ENCODE data around the gene PLK1.
"Not testable (repeated sequence)": the region's sequence is repeated elsewhere in the genome, so short reads cannot be mapped to it uniquely, and the experiment has no call there.

Gene PLK1

DNA sequence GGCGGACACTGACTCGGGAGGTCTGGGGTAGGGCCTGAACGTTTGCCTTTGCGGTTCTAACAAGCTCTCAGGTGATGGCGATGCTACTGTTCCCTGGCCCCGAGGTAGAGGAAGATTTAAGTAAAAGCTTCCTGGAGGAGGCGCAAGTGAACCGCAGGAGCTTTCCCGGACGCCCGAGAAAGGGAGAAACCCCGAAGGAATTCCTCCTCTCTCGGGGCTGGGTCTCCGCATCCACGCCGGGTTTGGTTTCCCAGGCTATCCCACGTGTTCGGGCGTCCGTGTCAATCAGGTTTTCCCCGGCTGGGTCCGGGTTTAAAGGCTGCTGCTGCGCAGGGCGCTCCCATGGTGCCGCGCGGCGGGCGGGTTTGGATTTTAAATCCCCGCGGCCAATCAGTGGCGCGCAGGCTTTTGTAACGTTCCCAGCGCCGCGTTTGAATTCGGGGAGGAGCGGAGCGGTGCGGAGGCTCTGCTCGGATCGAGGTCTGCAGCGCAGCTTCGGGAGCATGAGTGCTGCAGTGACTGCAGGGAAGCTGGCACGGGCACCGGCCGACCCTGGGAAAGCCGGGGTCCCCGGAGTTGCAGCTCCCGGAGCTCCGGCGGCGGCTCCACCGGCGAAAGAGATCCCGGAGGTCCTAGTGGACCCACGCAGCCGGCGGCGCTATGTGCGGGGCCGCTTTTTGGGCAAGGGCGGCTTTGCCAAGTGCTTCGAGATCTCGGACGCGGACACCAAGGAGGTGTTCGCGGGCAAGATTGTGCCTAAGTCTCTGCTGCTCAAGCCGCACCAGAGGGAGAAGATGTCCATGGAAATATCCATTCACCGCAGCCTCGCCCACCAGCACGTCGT is at the start of gene PLK1:
Gene PLK1 (plus strand): TSS at position 460 of the 844 bp plus-strand sequence. CDS start 44 bp downstream, at position 504.
- peak; percentile 46 to 83 (median 65) for DNase-seq (ENCODE audit: low read depth in 3 of 3)

DNA sequence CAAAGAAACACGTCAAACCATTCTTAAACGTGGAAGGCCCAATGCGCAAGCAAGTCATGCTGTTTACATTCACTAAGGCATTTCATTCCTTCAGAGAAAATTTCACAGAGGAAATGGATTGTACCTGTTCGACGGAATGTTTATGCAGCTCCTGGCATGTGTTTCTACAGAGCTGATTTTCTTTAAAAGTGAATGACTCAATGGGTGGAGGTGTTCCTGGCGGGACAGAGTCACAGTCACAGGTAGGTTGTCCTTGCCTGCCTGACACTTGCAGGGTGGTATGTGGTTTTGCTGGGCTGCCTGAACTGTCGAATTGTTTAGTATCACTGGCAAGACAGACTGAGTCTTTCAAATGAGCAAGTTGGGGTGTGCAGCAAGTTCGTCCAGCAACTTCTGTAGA is 49.2 kb upstream of the PLK1 start:
- DNase-seq (ENCODE audit: low read depth in 3 of 3): no peak

DNA sequence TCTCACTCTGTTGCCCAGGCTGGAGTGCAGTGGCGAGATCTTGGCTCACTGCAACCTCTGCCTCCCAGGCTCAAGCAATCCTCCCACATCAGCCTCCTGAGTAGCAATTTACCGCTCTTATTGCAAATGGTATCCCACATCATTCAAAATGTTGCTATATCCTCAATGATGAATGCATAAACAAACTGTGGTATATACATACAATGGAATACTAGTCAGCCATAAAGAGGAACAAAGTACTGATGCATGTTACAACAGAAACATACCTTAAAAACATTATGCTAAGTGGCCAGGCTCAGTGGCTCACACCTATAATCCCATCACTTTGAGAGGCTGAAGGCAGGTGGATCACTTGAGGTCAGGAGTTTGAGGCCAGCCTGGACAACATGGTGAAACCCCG is 46.8 kb upstream of the PLK1 start:
- DNase-seq (ENCODE audit: low read depth in 3 of 3): not testable (repeated sequence)

DNA sequence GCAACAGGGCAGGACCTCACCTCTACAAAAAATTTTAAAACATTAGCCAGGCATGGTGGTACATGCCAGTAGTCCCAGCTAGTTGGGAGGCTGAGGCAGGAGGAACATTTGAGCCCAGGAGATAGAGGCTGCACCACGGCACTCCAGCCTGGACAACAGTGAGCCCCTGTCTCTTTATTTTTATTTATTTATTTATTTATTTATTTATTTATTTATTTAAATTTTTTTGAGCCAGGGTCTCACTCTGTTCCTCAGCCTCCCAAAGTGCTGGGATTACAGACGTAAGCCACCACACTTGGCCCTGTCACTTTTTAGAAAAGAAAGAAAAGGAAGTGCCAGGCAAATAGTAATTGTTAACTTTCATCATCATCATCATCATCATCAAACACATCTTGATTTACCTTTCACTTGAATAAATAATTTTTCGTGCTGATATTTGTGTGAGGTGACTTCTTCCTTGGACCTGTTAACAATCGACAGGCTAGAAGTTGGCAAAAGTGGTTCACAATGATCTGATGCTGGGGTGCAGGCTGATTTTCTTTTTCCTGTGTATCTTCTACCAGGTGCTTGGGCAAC is 44.1 kb upstream of the PLK1 start:
- DNase-seq (ENCODE audit: low read depth in 3 of 3): no peak

DNA sequence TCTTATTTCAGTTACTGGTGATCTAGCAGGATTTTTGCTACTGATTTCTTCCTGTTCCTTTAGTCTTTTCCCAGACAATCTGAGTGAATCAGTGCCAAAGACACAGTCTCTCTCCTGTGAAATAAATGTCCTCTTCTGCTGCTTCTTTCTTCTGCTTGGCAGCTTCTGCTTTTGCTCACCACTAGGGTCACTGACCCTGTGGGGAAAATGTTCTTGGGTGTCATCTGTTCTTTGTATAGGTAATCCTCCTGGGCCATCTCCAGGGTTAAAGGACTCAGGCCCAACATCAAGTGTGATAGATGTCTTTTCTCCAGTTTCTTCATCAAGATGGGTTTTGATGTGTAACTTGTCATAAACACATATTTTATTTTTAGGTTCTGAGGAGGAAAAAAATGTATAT is 42.7 kb upstream of the PLK1 start:
- DNase-seq (ENCODE audit: low read depth in 3 of 3): no peak

DNA sequence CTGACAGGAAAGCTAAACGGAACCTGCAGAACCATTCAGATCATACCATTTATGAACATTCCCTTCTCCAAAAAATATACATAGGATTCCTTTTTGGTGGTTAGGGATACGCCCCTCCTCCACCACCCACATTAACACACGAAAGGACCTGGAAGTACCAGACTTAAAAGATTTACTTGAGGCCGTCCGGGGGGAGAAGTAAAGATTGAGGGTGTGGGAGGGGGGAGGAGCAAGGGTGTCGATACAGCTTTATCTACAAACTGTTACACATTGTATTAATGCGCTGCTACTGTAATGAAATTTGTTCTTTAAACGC is 38.1 kb upstream of the PLK1 start:
- DNase-seq (ENCODE audit: low read depth in 3 of 3): peak in 1 of 3 experiments; percentile 2

DNA sequence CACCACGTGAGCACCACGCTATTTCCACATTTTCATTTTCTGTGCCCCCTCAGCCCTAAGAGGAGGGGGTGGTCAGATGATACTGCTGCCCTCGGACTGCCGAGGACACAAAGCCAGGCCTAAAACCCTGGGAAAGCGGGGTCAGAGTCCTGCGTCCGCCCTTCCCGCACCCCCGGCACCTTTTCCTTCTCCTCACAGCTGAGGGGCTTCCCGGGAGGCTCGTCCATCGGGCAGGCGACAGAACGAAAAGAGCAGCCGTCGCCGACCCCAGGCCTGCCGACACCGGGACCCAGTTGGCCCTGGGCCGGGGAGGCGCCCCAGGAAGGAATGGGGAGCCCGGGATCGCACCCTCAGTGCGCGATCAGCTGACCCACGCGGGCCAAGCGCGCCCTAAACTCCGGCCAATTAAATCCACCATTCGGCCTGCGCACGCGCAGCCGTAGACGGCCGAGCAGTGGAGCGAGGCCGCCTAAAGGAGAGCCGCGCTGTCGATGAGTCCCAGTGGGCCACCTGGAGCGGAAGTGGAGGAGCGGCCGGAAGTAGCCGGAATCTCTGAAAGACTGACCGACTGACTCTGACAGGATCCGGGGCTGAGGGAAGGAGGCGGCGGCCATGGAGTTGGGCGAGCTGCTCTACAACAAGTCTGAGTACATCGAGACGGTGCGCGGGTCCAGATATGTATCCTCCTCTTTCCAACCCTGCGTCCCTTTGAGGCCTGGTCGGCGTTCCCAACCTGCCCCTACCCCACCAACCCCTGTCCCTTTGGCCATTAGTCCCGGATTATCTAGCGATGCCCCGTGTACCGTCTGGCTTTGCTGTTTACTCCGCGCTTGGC is 37.5 kb upstream of the PLK1 start, which contains the start of the genes DCTN5 and PALB2:
Gene DCTN5 (plus strand): TSS at position 536 of the 835 bp plus-strand sequence. CDS start 77 bp downstream, at position 613.
Gene PALB2 (minus strand): TSS at position 380 of the 835 bp plus-strand sequence. CDS start 153 bp downstream, at position 227.
- peak; percentile 77 to 89 (median 81) for DNase-seq (ENCODE audit: low read depth in 3 of 3)

DNA sequence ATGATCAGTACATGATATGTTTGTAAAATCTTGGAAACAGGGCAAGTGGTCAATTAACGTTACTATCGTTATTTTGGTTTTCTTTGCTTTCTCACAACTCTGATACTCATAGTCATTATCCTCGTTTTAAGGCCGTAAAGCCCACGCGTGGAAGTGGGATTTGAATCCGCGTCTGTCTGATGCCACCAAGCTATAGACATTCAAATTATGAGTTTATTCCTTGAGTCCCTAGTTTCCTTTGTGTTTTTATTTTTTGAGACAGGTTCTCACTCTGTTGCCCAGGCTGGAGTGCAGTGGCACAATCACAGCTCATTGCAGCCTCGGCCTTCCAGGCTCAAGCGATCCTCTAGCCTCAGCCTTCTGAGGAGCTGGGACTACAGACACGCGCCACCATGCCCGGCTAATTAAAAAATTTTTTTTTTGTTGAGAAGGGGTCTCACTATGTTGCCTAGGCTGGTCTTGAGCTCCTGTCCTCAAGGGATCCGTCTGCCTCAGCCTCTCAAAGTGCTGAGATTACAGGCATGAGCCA is 36.4 kb upstream of the PLK1 start:
- no peak for DNase-seq (ENCODE audit: low read depth in 3 of 3)

DNA sequence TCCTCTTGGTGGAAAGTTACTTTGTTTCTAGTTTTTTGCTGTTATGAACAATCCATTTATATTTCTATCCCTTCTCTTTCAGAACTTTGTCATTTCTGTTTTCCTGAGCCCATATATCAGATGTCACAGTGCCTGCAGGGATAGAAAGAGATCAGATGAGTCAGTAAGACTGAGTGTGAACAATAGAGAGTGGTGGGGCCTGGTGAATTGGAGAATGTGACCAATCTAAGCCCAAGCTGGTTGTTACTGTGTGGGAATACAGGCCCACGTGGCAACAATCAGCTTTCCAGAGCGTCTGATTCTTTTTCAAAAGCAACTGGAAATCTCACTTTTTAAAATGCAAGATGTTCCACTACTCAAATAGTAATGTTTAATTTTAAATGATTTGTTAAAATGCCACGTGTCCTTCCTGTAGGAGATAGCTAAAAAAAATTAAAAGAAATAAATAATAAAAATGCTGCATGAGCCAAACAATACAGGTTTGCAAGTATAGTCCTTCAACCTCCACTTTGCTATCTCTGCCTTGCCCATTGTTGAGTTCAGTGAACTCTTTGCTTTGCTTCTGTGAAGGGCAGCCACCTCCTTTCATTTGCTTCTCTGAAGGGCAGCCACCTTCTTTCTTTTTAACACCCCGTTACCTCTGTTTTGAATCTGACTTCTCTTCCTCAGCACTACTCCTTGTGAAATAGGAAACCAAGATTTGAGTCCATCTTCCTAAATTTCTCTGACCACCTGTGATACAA is 27.8 kb upstream of the PLK1 start:
- no peak for DNase-seq (ENCODE audit: low read depth in 3 of 3)

DNA sequence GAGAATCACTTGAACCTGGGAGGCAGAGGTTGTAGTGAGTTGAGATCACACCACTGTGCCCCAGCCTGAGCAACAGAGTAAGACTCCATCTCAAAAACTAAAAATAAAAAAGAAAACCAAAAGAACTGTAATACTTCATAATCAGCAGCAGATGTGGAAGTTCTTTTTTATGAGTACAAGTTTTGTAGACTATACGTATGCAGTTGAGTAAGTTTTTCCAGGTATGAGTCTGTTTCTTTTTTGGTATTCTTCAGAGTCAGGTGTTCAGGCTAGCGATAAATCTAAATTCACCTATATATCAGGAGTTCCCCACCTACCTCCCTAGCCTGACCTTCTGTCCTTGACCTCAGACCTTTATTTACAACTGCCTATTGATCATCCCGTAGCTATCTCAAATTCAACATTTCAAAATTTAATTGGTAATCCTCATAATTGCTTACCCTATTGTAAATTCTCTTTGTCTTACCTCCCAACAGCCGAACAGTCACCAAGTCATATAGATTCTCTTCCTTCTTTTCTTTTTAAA is 26.7 kb upstream of the PLK1 start:
- DNase-seq (ENCODE audit: low read depth in 3 of 3): no peak

DNA sequence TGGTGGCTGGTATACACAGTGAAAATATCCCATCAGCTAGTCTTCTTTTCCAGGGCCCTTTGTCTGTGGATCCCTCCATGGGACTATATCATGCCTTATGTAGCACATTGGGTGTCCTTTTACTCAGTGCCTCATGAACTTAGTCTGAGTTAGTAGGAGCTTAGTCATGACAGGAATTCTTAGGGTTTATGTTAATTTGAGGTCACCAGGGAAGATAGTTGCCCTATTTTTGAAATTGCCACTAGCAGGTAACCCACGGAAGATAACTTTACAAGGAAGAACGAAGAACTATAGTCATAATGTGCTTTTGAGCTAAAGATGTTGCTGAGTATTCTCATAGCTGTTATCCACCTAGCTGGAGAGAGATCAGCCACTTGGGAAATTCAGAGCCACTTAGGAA is 14.8 kb upstream of the PLK1 start:
- no peak for DNase-seq (ENCODE audit: low read depth in 3 of 3)

DNA sequence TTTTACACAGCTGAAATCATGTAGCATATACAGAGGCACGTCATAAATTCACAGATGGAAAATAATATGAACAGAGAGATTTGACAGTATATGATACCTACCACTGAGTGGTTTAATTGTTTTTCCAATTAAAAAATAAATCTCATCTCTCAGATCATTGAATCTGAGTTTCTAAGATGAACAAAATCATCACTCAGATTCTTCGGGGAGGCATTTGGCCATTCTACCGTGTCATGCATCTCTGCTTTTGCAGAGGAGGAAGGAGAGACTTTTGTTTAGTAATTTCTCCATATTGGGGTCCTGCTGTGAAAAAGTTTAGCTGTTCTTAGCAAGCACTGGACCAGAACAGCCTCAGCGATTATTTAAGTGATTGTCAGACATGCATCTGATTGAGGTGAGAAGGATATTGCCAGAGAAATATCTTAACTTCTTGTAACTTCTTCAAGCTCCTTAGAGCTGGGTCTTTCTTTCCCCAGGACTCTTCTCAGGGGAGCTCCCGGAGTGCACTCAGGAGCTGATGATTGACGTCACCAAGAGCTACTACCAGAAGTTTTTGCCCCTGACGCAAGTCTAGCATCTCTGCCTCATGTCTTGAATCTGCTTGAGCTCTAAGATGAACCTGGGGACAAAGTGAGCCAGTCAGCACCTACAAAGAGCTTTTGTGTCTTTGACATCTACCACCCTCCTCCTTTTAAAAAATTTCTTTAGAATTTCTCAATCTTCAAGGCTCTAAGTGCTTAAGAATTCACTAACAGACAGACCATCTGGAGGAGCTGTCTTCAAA is 11.9 kb upstream of the PLK1 start:
- DNase-seq (ENCODE audit: low read depth in 3 of 3): no peak

DNA sequence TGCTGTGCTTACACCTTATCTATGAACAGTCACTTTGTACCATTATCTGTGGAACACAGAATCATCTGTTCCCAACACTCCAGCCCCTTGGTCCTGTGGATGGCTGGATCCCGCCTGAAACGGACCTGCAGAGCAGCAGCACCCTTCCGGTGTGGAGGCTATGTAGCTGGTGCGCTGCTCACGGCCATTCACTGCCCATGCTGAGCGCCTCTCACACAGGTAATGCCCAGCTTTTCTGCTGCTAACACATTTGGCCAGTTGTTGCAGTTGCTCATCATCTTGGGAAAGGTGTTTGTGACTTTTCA is 11.4 kb upstream of the PLK1 start:
- DNase-seq (ENCODE audit: low read depth in 3 of 3): no peak

DNA sequence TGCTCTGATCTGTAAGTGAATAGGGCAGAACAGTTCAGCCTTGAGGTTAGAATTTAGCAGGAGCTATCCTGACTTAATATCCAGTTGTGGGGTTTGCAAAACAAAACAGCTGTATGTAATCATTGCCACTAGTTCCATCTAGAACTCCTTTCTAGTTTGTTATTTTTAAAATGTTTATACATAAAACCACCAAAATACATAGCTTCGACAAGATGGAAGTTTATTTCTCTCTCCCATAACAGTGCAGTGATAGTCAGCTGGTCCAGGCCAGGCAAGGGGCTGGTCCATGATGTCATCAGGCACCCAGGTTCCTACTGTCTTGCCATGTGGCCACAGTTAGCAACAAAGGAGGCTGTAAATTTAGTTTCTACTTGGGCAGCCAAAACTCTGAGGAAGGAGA is 10.5 kb upstream of the PLK1 start:
- DNase-seq (ENCODE audit: low read depth in 3 of 3): no peak

DNA sequence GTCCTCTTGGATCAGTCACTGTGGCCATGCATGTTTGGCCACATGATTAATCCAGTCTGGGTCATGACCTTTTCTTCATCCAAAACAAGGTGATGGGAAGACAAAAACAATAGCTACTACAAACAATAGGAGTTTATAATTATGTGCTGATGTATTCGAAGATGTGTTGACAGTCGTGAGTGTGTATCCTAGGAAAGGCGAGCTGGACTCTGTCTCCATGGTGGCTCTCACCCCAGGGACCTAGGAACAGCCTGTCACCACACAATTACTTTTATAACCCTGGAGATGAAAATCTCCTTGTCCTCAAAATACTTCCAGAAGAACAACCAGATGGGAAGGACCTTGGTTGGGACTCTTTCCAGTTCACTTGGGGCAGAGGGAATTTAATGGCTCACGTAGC is 9.8 kb upstream of the PLK1 start:
- no peak for DNase-seq (ENCODE audit: low read depth in 3 of 3)

DNA sequence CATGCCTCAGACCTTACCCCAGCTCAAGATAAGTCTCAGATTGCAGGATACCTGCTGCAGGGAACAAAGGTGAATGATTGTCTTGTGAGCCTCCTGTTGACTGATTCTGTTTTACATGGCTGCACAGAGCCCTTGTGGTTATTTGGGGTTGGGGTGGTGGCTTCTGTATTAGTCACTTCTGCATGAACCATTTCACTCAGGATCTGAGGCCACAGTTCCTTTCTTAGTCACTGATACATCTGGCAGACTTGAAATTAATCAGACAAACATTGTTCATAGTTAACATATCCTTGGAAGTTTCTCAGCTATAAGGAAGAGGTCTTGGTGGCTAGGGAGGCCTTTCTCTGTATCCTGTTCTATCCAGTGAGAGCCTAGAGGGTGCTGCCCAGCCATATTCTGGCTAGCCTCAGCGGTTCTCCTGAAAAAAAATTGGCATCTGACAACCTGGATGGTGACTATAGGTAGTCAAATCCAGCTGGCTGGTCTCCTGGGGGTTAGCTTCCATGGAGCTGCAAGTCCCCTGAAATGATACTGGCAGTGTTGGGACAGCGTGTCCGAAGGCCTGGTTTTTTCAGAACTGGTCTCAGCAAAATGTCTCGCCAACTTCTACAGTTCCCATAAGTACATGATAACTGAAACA is 8.4 kb upstream of the PLK1 start:
- DNase-seq (ENCODE audit: low read depth in 3 of 3): peak in 2 of 3 experiments; percentile 36 to 53

DNA sequence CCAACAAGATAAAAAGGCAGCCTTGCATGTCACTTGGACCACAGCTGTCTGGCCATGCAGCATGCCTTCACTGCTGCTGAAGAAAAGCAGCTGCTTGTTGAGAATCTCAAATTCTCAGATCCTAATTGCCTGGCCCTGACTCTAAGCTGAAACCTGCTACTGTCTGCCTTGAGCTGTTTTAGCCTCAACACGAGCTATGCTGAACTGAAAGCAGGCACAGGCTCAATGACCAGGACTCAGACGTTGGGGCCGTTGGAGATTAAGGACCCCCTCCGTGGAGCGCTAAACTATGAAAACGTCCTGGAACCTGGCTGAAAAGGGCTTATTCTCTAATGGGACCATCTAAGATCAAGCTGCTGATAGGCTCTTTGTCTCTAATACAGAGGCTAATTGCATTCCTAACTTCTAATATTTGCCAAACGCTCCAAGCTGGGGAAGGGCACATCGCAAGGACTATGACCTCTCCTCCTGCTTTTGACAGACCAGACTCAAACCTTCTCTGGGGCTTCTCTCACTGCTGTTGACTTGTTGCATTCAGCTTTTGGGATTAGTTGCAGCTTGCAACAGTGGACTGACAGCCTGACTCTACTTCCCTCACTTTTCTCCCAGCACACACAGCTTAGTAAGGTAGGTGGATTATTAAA is 4.6 kb upstream of the PLK1 start:
- no peak for DNase-seq (ENCODE audit: low read depth in 3 of 3)

DNA sequence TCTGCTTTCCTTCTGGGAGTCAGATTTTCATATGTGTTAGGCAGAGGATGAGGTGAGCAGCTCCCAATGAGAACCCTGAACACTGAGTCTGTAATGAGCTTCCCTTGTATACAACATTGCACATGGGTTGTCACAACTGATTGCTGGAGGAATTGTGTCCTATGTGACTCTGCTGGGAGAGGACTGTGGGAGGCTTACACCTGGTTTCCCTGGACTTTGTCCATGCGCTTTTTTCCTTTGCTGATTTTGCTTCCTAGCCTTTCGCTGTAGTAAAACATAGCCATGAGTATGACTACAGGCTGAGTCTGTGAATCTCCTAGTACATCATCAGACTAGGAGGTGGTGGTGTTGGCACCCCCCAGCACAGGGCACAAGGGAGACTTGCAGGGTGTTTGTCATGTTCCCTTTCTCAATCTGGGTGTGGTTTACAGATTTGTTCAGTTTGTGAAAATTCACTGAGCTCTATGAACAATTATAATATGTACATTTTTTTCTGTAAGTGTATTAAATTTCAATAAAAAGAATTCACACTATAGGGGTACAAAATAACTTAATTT is 1.7 kb upstream of the PLK1 start:
- DNase-seq (ENCODE audit: low read depth in 3 of 3): no peak

DNA sequence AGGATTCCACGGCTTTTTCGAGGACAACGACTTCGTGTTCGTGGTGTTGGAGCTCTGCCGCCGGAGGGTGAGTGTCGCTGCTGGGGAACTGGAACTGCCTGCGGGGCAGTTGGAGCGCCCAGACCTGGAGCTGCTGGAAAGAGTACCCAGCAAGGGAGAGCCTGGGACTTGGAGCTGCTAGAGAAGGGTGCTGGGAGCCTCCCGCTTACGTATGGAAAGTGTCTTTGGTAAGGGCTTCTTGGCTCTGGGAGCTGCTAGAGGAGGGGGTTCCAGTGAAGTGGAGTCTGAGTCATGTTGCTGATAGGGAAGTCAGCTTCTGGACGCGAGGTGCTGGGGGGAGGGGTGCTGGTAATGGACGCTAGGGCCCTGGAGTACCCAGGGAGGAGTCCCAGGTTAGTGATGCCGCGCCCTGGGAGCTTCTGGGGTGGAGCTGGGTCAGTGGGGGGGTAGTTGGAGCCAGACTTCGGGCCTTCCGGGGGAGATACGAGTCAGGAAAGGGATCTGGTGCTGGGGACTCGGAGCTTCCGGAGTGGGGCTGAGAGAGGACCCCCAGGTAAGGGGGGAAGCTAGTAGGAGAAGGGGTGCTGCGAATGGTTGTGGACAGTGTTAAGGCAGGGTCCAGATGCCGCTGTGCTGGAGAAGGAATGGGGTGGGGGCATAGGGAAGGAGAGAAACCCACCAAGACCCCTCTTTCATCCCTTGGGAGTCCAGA is 741 bp downstream of the PLK1 start:
- peak in 1 of 3 experiments; percentile 25 for DNase-seq (ENCODE audit: low read depth in 3 of 3)

Data from stimulated activated CD4-positive, alpha-beta T cell treated with anti-CD3 and anti-CD28 coated beads, TNF-alpha, amount 100 ng/mL, for 24 hours (primary cell).